ENCODE data around the gene ZFPM1.

Gene ZFPM1

DNA sequence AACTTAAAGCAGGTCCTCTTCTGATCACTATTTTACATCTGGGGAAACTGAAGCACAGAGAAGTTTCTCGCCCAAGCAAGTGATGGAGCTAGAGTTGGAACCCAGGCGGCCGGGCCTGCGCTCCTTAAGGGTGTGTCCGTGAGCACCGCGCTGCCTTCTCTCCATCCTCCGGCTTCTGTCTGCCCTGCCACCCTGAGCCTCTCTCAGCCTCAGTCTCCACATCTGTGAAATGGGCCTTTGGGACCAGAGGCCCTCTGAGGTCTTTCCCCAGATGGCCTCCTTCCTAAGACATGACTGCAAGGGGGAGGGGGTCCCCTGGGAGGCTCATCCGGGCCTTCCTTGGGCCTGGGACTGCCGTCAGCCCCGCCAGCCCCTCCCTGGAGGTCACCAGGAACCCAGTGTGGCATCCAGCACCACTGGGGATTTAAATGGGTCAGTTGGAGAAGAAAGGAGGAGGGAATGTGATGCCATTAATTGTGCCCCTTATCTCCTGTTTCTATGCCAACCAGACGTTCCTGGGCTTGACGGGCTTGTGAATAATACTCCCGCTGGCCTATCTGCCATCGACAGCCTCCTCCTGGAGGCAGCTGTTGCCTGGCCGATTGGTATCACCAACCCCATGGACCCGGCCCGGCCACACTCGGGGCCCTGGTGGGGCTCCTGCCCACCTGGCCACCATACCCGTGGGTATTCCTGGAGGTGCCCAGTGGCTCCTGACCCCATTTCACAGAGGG, 5.1 kb downstream of the ZFPM1 start:
- H3K4me3 ChIP-seq (ENCODE audit: low read depth, low read length) = no peak overlapping the region

DNA sequence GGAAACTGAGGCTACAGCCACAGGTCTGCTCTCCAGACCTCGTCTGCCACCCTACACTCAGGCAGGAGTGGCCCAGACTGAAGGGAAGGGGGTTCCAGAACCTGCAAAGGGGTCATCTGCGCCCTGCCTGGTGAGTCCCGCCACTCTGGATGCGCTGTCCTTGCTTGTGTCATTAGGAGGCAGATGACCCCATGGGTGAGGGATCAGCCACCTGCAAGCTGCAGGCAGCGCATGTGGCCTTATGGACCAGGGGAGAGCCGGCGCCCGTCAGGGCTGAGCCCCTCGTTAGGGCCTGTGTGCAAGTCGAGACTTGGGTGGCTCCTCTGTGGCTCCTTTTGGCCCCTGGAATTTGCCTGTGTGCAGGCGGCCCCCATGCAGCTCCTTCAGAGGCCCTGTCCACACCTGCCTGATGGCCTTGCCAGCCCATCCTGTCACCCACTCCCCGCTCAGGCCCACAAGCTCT, 5.7 kb downstream of the ZFPM1 start:
- H3K27ac ChIP-seq = no peak overlapping the region
- no peak overlapping the region for H3K4me2 ChIP-seq (ENCODE audit: low read length)
- H3K9me3 ChIP-seq (ENCODE audit: control insufficient read depth, low read length) = no peaks in the 10 kb centered on the region
- H3K4me1 ChIP-seq = peaks cover 21% of the 10 kb centered on the region
- no peaks in the 10 kb centered on the region for H3K36me3 ChIP-seq (ENCODE audit: control insufficient read depth, insufficient read depth, low read length)
- peaks cover 57% of the 10 kb centered on the region for H3K79me2 ChIP-seq
- no peak overlapping the region for H3K9ac ChIP-seq
- H2AFZ ChIP-seq = no peak overlapping the region
- TF ChIP-seq, protein P1, sequence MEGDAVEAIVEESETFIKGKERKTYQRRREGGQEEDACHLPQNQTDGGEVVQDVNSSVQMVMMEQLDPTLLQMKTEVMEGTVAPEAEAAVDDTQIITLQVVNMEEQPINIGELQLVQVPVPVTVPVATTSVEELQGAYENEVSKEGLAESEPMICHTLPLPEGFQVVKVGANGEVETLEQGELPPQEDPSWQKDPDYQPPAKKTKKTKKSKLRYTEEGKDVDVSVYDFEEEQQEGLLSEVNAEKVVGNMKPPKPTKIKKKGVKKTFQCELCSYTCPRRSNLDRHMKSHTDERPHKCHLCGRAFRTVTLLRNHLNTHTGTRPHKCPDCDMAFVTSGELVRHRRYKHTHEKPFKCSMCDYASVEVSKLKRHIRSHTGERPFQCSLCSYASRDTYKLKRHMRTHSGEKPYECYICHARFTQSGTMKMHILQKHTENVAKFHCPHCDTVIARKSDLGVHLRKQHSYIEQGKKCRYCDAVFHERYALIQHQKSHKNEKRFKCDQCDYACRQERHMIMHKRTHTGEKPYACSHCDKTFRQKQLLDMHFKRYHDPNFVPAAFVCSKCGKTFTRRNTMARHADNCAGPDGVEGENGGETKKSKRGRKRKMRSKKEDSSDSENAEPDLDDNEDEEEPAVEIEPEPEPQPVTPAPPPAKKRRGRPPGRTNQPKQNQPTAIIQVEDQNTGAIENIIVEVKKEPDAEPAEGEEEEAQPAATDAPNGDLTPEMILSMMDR (IDR thresholded peaks at IDR 0.05) = no peak
- H3K27me3 ChIP-seq (ENCODE audit: control insufficient read depth, insufficient read depth, low read length) = no peaks in the 10 kb centered on the region
- H3K4me3 ChIP-seq (ENCODE audit: low read depth, low read length) = no peak overlapping the region

More for the DNA sequence above, 5.1 kb downstream of the ZFPM1 start:
- H3K9ac ChIP-seq = no peak overlapping the region
- peaks cover 51% of the 10 kb centered on the region for H3K79me2 ChIP-seq
- no peaks in the 10 kb centered on the region for H3K36me3 ChIP-seq (ENCODE audit: control insufficient read depth, insufficient read depth, low read length)
- peaks cover 18% of the 10 kb centered on the region for H3K4me1 ChIP-seq
- H3K9me3 ChIP-seq (ENCODE audit: control insufficient read depth, low read length) = no peaks in the 10 kb centered on the region
- no peaks in the 10 kb centered on the region for H3K27me3 ChIP-seq (ENCODE audit: control insufficient read depth, insufficient read depth, low read length)
- no peak overlapping the region for H2AFZ ChIP-seq
- TF ChIP-seq, protein P1 (IDR thresholded peaks at IDR 0.05) = no peak
- no peak overlapping the region for H3K27ac ChIP-seq
- H3K4me2 ChIP-seq (ENCODE audit: low read length) = no peak overlapping the region

DNA sequence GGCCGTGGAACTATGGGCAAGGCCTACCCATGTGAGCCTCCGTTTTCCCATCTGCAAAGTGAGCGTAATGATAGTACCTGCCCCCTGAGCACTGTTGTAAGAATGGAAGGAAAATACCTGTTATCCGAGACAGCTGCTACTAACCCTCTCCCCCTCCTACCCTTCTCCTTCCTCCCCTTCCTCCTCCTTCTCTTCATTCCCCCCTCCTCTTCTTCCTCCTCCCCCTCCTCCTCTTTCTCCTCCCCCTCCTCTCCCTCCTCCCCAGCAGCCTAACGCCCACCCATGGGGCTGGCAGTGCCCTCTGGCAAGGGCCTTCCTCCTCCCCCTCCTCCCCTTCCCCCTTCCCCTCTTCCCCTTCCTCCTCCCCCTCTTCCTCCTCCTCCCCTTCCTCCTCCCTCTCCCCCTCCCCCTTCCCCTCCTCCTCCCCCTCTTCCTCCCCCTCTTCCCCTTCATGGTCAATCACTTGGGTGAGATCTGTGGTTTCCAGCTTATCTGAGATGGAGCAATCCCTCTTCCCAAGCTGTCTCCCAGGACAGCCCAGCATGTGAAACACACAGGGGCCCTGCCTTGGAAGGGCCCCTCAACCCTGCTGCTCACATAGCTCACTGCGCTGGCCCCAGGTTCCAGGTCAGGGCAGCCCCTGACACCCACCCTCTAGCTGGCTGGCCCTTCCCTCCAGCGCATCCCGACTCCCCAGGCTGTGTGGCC, 6.4 kb downstream of the ZFPM1 start:
- Histone ChIP-seq H3K9ac (no peak overlapping the region), H3K4me2 (ENCODE audit: low read length) (no peak overlapping the region), H3K79me2 (peaks cover 64% of the 10 kb centered on the region), H3K4me3 (ENCODE audit: low read depth, low read length) (no peak overlapping the region), H3K9me3 (ENCODE audit: control insufficient read depth, low read length) (no peaks in the 10 kb centered on the region), H3K27me3 (ENCODE audit: control insufficient read depth, insufficient read depth, low read length) (no peaks in the 10 kb centered on the region), H2AFZ (no peak overlapping the region), H3K36me3 (ENCODE audit: control insufficient read depth, insufficient read depth, low read length) (no peaks in the 10 kb centered on the region), H3K4me1 (peaks cover 21% of the 10 kb centered on the region), H3K27ac (no peak overlapping the region)
- TF ChIP-seq, protein P1 (IDR thresholded peaks at IDR 0.05) = no peak

DNA sequence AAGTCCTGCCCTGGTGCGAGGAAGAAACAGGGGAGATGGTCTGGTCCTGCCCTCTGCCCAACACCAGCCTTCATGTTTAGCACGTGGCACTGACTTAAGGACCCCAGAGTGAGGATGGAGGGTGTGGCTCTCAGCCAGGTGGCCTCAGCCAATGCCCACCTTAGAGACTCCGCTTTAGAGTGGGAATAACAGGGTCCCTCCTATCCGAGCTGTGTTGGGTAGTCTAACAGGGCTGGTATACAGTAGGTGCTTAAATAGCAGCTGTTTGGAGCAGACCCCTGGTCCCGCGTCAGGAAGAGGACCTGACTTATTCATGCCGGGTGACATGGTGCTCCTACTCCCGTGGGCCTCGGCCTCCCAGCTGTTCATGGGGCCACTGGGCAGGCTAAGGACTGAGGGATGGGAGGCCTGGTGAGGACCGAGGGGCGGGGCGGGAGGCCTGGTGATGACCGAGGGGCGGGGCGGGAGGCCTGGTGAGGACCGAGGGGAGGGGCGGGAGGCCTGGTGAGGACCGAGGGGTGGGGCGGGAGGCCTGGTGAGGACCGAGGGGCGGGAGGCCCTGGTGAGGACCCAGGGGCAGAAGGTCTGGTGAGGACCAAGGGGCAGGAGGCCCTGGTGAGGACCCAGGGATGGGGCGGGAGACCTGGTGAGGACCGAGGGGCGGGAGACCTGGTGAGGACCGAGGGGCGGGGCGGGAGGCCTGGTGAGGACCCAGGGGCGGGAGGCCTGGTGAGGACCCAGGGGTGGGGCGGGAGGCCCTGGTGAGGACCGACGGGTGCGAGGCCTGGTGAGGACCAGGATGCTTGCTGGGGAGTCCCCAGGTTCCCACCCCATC, 7.6 kb downstream of the ZFPM1 start:
- TF ChIP-seq, protein P1 (IDR thresholded peaks at IDR 0.05) = no peak
- Histone ChIP-seq H3K4me3 (ENCODE audit: low read depth, low read length) (no peak overlapping the region), H3K36me3 (ENCODE audit: control insufficient read depth, insufficient read depth, low read length) (no peaks in the 10 kb centered on the region), H2AFZ (no peak overlapping the region), H3K9ac (no peak overlapping the region), H3K27me3 (ENCODE audit: control insufficient read depth, insufficient read depth, low read length) (no peaks in the 10 kb centered on the region), H3K4me1 (peaks cover 23% of the 10 kb centered on the region), H3K9me3 (ENCODE audit: control insufficient read depth, low read length) (no peaks in the 10 kb centered on the region), H3K4me2 (ENCODE audit: low read length) (no peak overlapping the region), H3K27ac (no peak overlapping the region), H3K79me2 (peaks cover 74% of the 10 kb centered on the region)

Data from parathyroid adenoma (tissue), 2 donors.